Mucosa of descending colon (tissue), 3 donors: ENCODE data around the gene BCL11B. TPM values are rescaled to one million over a fixed set of nuclear protein-coding genes. Genes with fewer than 3 reads are reported as not detected.

Experiments used
- ATAC-seq: fragments of 200-7000 bp; cut with Tn5 transposase; one replicate; pipeline ENCODE4 v1.9.1; 2020; ENCODE audit warnings: mild to moderate bottlenecking, moderate library complexity
- DNase-seq, 3 donors: peaks; one replicate each; pipeline ENCODE4 v3.0.0-alpha.2; 2020
- H3K36me3 ChIP-seq: fragments of 200-600 bp; one replicate; pipeline ENCODE4 v1.8.0; 2021; ENCODE audit warnings: low read depth, mild to moderate bottlenecking
- H3K4me1 ChIP-seq: fragments of 200-600 bp; one replicate; pipeline ENCODE4 v1.8.0; 2021; ENCODE audit warnings: low read depth, mild to moderate bottlenecking
- H3K4me3 ChIP-seq: fragments of 200-600 bp; one replicate; pipeline ENCODE4 v1.8.0; 2021; ENCODE audit warnings: mild to moderate bottlenecking
- H3K9me3 ChIP-seq: fragments of 200-600 bp; one replicate; pipeline ENCODE4 v1.8.0; 2021; ENCODE audit warnings: mild to moderate bottlenecking
- intact Hi-C, 2 donors: fragments of 100-400 bp; cut with DNase I in 1 of 2; cut with micrococcal nuclease in 1 of 2; formaldehyde crosslinking; loops; one replicate each; pipeline versions ENCODE4 v1.11.0 to v1.11.1; 2022; cut with DNase I, micrococcal nuclease
- total RNA-seq, 3 donors: library from RNA; stranded (reverse); fragmentation: NEBNext Ultra II Directional in 2 of 3; extraction: Animal tissue kit (Norgen Biotek cat#: 25700) in 2 of 3; gene quantifications; one replicate each; pipeline versions ENCODE4 v1.2.1 to v1.2.4, GENCODE V29; 2021 to 2023
- TF ChIP-seq, protein P1 (sequence below): fragments of 200-600 bp; IDR thresholded peaks from one replicate; pipeline ENCODE4 v1.8.0; 2022; ENCODE audit warnings: antibody characterized with exemption, mild to moderate bottlenecking
- donor health status: DM: no; HTN: no; CAD: no; lungs with moderate emphysema.
- donor health status: DM: no; HTN: no; CAD: no.
- donor health status: DM: no; HTN: yes; CAD: no.

Gene BCL11B
- total RNA-seq, 3 donors from 2014 or later = 2.5 to 5.6 (median 4.9) TPM

DNA sequence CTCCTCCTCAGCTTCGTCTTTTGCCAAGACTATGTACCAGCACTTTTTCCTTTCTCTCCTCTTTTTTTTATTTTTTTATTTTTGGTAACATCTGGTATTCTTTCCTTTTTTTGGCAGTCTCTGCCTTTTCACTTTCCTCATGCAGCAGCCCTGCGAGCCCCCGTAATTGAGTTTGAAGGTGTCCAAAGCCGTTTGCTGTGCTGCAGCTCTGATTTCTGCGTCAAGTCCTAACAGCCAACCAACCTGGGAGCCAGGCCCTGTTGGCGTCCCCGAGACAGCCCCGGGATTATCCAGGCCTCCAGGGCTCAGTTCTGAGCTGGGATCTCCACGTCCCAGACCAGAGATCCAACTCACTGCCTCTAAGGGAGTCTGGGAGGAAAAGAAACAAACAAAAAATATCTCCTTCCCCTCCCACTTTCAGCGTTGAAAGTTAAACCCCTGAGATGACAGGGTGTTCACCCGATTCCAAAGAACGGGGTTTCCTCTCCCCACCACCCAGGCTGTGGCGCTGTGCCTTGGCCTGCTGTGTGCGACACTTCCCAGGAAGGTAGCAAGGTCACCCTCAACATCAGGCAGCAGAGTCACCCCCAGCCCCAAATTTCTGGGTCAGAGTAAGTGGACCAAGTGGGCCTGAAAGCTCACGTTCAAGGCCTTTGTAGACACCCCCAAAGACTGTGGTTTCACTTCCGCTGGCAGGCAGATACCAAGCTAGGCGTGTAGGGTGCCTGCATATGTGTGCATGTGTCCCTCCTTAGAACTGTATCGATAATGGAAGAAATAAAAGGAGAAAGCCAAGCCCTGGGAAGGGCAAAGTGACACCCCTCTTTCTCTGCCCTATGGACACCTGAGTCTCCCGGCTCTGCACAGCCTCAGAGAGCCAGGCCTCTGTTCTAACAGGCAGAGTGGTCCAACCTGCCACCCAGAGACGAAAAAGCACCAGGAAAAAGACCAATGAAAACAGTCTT, 11.1 kb downstream of the BCL11B start:
- TF ChIP-seq, protein P1, sequence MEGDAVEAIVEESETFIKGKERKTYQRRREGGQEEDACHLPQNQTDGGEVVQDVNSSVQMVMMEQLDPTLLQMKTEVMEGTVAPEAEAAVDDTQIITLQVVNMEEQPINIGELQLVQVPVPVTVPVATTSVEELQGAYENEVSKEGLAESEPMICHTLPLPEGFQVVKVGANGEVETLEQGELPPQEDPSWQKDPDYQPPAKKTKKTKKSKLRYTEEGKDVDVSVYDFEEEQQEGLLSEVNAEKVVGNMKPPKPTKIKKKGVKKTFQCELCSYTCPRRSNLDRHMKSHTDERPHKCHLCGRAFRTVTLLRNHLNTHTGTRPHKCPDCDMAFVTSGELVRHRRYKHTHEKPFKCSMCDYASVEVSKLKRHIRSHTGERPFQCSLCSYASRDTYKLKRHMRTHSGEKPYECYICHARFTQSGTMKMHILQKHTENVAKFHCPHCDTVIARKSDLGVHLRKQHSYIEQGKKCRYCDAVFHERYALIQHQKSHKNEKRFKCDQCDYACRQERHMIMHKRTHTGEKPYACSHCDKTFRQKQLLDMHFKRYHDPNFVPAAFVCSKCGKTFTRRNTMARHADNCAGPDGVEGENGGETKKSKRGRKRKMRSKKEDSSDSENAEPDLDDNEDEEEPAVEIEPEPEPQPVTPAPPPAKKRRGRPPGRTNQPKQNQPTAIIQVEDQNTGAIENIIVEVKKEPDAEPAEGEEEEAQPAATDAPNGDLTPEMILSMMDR = no peak
- Histone ChIP-seq H3K4me1 (no peaks in the 10 kb centered on the region), H3K9me3 (no peaks in the 10 kb centered on the region), H3K4me3 (no peak overlapping the region), H3K36me3 (no peaks in the 10 kb centered on the region)
- intact Hi-C loops = loop anchor here in 1 of 2 donors (10.0 kb wide), 1 partner anchor 1126 kb away; no protein-coding TSS in a partner anchor
- ATAC-seq (peak; percentile 53), DNase-seq (no peak)

DNA sequence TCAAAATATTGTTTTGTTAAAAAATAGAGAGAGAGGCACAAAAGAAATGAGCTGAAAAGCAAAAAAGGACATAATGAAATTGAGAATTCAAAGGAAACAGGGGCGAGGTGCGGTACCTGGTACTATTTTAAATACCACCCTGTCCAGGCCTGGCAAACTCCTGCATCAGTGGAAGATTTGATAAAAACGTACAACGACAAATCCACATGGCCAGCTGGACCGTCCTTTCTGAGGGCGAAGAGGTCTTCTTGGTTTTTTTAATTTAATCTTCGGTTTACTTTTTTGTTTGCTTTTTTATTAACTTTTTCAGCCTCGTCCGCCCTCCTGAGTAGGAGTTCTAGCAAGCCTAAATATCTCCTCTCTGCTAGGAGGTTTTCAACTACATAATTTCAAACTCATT, 11.9 kb downstream of the BCL11B start:
- H3K9me3 ChIP-seq = no peaks in the 10 kb centered on the region
- DNase-seq (no peak), ATAC-seq (no peak)
- H3K4me3 ChIP-seq = no peak overlapping the region
- intact Hi-C loops = loop anchor here in 1 of 2 donors (10.0 kb wide), 1 partner anchor 1125 kb away; no protein-coding TSS in a partner anchor
- no peaks in the 10 kb centered on the region for H3K4me1 ChIP-seq
- TF ChIP-seq, protein P1 = no peak
- no peaks in the 10 kb centered on the region for H3K36me3 ChIP-seq

DNA sequence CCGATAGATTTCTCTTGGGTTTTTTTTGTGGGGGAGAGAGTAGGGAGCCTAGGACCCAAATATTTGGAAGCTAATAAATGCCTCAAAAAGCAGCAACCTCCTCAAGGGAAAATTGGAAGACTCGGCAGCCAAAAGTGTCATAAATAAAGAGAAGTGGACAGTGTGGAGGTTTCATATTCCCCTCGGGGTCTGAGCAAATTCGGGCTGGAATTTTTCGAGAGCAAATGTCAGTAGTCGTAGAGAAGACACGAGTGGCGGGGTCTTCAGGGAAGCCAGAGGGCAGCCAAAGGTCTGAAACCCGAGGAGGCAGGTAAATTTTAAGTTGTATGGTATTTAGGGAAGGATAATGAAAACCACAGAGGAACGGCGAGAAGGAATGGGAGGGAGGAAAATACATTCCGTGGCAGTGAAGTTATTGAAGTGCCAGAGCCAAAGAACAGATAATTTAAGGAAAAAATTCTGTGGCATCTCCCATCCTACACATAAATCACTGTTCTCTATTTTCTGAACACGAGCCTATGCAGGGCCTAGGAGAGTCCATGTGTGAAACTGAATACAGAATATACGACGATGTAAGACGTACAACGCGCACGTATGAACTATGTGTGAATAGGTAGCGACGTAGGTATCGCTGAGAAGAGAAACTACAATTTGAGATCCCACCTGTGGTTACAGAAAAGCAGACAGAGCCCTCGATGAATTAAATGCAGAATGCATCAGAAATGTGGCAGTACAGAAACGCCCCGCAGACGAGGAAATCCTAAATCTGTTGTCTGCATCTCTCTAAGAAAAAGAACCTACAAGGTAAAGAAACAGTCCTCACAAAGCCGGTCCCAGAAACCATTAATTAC, 12.9 kb downstream of the BCL11B start:
- Histone ChIP-seq H3K9me3 (no peaks in the 10 kb centered on the region), H3K4me1 (no peaks in the 10 kb centered on the region), H3K36me3 (no peaks in the 10 kb centered on the region), H3K4me3 (no peak overlapping the region)
- TF ChIP-seq, protein P1 = no peak
- ATAC-seq (peak; percentile 13), DNase-seq (no peak)
- intact Hi-C loops = no loop called here

DNA sequence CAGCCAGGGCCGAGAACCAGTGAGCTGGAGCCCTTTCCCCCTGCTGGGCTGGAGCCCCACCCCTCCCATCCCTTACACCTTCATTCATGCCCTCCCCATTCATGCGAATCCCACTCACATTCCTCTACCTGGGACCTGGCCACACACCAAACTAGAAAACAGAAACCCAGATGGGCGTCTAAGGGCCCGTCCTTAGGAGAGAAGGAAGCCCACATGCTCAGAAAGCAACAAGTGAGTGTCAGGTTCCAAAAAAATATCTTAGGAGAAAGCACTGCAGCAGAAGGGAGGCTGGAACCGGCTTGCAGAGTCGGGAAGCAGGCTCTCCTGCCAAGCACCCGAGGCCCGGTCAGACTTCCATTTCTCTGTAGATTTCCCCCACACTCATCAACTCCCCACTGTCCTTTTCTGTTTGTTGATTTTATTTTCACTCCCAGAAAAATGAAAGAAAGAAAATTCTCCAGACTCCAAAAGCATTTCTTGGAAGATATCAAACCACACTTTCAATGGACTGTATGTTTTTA, 13.6 kb downstream of the BCL11B start:
- intact Hi-C loops = no loop called here
- DNase-seq (no peak), ATAC-seq (no peak)
- H3K36me3 ChIP-seq = no peaks in the 10 kb centered on the region
- no peak overlapping the region for H3K4me3 ChIP-seq
- TF ChIP-seq, protein P1 = no peak
- H3K4me1 ChIP-seq = no peaks in the 10 kb centered on the region
- no peaks in the 10 kb centered on the region for H3K9me3 ChIP-seq

DNA sequence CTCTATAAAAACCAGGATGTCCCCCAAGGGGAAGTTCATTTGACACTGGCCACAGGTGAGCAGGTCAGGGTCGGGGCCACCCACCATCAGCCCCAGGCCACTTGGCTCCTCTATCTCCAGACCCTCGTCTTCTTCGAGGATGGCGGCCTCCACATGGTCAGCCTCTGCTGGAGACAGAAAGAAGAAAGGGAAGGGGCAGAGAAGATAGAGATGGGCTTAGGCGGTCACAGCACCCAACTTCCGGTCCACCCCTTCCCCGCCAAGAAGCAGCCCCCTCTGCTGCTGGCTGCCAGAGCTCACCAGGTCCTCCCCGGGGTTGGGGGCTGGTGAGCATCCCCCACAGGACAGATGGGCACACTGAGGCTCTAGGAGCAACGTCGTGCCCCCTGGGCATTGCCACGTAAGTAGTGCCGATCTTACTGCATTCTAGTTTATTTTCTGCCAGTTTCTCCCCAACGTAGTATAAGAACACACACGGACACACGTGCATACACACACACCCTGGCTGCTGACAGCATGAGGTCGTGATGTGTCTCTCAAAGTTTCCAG, 14.2 kb downstream of the BCL11B start:
- Histone ChIP-seq H3K4me1 (no peaks in the 10 kb centered on the region), H3K9me3 (no peaks in the 10 kb centered on the region), H3K36me3 (no peaks in the 10 kb centered on the region), H3K4me3 (no peak overlapping the region)
- ATAC-seq (no peak), DNase-seq (peak in 1 of 3 donors; percentile 17)
- intact Hi-C loops = no loop called here
- TF ChIP-seq, protein P1 = no peak
